Stimulated activated CD8-positive, alpha-beta memory T cell treated with anti-CD3 and anti-CD28 coated beads, Interleukin-2, amount 100 ng/mL, for 1 hour (primary cell): ENCODE data around the gene OR6S1.
"Not testable (repeated sequence)": the region's sequence is repeated elsewhere in the genome, so short reads cannot be mapped to it uniquely, and the experiment has no call there.

Source experiments
- DNase-seq, 2 donors: peaks; one replicate each; pipeline ENCODE4 v3.0.0-alpha.2; 2020; ENCODE audit warnings: low read depth in 2 of 2

Gene OR6S1

GRCh38 chr14:20631023-20631879 lies 10.2 kb downstream of the OR6S1 start:
- DNase-seq = no peak

GRCh38 chr14:20630340-20631022 lies 11.0 kb downstream of the OR6S1 start:
- no peak for DNase-seq

- no peak for DNase-seq
Observed at GRCh38 chr14:20628063-20628854, 13.2 kb downstream of the OR6S1 start.

GRCh38 chr14:20627346-20628027 lies 14.0 kb downstream of the OR6S1 start:
- no peak for DNase-seq

GRCh38 chr14:20626274-20626673 lies 15.2 kb downstream of the OR6S1 start:
- DNase-seq = no peak

GRCh38 chr14:20624495-20625070 lies 16.9 kb downstream of the OR6S1 start:
- DNase-seq = no peak

GRCh38 chr14:20623798-20624197 lies 17.7 kb downstream of the OR6S1 start:
- DNase-seq = no peak

GRCh38 chr14:20622816-20623291 lies 18.6 kb downstream of the OR6S1 start:
- no peak for DNase-seq

- DNase-seq = no peak
Observed at GRCh38 chr14:20620798-20621478, 20.6 kb downstream of the OR6S1 start.

- DNase-seq = not testable (repeated sequence)
Observed at GRCh38 chr14:20619688-20620087, 21.8 kb downstream of the OR6S1 start.

- DNase-seq = no peak
Observed at GRCh38 chr14:20618271-20618749, 23.2 kb downstream of the OR6S1 start.

GRCh38 chr14:20617138-20618003 lies 24.1 kb downstream of the OR6S1 start:
- no peak for DNase-seq

- no peak for DNase-seq
Observed at GRCh38 chr14:20615996-20616395, 25.5 kb downstream of the OR6S1 start.

- DNase-seq = no peak
Observed at GRCh38 chr14:20614038-20614840, 27.3 kb downstream of the OR6S1 start.

GRCh38 chr14:20613094-20614037 lies 28.1 kb downstream of the OR6S1 start:
- peak; percentile 61 to 62 for DNase-seq

GRCh38 chr14:20612403-20612802 lies 29.1 kb downstream of the OR6S1 start:
- DNase-seq = no peak

GRCh38 chr14:20611277-20611676 lies 30.2 kb downstream of the OR6S1 start:
- no peak for DNase-seq
